Caco-2 (cell line): ENCODE results near the gene GPS1. TPM values are rescaled to one million over a fixed set of nuclear protein-coding genes. Genes with fewer than 3 reads are reported as not detected.
A peak's percentile ranks its signal among the peaks of the same experiment; 100 is the strongest.

Experiments used
- BruUV-seq: library from RNA; stranded (reverse); fragments of 400-500 nt; replicated peaks from 2 replicates; lab custom pipeline; 2021; lab: Mats Ljungman, UMichigan
- CTCF ChIA-PET: fragments of 300-600 bp; sonication (Branson Sonifier 250); formaldehyde crosslinking; loops from one replicate; lab custom pipeline; 2022; ENCODE audit warnings: antibody characterized with exemption; lab: Charles Lee
- POLR2A ChIA-PET: fragments of 300-600 bp; sonication (Branson Sonifier 250); formaldehyde crosslinking; loops from one replicate; lab custom pipeline; 2022; ENCODE audit warnings: antibody characterized with exemption; lab: Charles Lee
- DNase-seq, 2 experiments: peaks; one replicate each; pipeline versions ENCODE4 v3.0.0 to v3.0.0-alpha.2; 2020 to 2022
- H3K27me3 ChIP-seq: replicated peaks from 2 replicates; pipeline ENCODE4 v1.6.0; 2011; ENCODE audit warnings: low read length; ENCODE audit not compliant: control insufficient read depth, insufficient read depth
- H3K36me3 ChIP-seq: 2 replicates; pipeline ENCODE4 v1.5.1; 2011; ENCODE audit warnings: low read length; ENCODE audit not compliant: control insufficient read depth, insufficient read depth
- H3K4me1 ChIP-seq: fragments of 250-450 bp; sonication (Bioruptor Pico); 2 replicates; pipeline ENCODE4 v1.5.1; 2020; ENCODE audit warnings: mild to moderate bottlenecking
- H3K4me3 ChIP-seq: 2 replicates; pipeline ENCODE4 v1.5.1; 2011; ENCODE audit warnings: low read depth, mild to moderate bottlenecking, control low read depth, low read length
- H3K9me3 ChIP-seq: fragments of 250-450 bp; sonication (Bioruptor Pico); 2 replicates; pipeline ENCODE4 v1.5.1; 2020; ENCODE audit warnings: mild to moderate bottlenecking, moderate library complexity
- H3K27ac Mint-ChIP-seq: one replicate; pipeline ENCODE4 v1.8.0; 2022; ENCODE audit warnings: mixed read lengths; ENCODE audit not compliant: unreplicated experiment
- H3K27me3 Mint-ChIP-seq: one replicate; pipeline ENCODE4 v1.8.0; 2022; ENCODE audit warnings: mixed read lengths; ENCODE audit not compliant: insufficient read depth, unreplicated experiment
- H3K36me3 Mint-ChIP-seq: one replicate; pipeline ENCODE4 v1.8.0; 2022; ENCODE audit warnings: mild to moderate bottlenecking, mixed read lengths; ENCODE audit not compliant: insufficient read depth, unreplicated experiment
- H3K4me1 Mint-ChIP-seq: one replicate; pipeline ENCODE4 v1.8.0; 2022; ENCODE audit warnings: low read depth, mixed read lengths; ENCODE audit not compliant: unreplicated experiment
- H3K4me3 Mint-ChIP-seq: one replicate; pipeline ENCODE4 v1.8.0; 2022; ENCODE audit warnings: mild to moderate bottlenecking, moderate library complexity, mixed read lengths; ENCODE audit not compliant: unreplicated experiment
- H3K9me3 Mint-ChIP-seq: one replicate; pipeline ENCODE4 v1.8.0; 2022; ENCODE audit warnings: mixed read lengths; ENCODE audit not compliant: unreplicated experiment
- intact Hi-C: fragments of 100-400 bp; cut with micrococcal nuclease; formaldehyde crosslinking; loops from one replicate; pipeline ENCODE4 v1.10.0; 2022; ENCODE audit not compliant: unreplicated experiment
- total RNA-seq: library from RNA; stranded (reverse); gene quantifications from 2 replicates; pipeline ENCODE4 v1.2.3, GENCODE V29; 2022
- TF ChIP-seq, protein P1 (sequence below), 2 experiments: fragments of 200-600 bp in 1 of 2; IDR thresholded peaks; 1 replicate in 1 of 2; 2 replicates in 1 of 2; pipeline versions ENCODE4 v1.5.1 to v1.8.0; 2011 to 2022; ENCODE audit warnings: antibody characterized with exemption in 1 of 2, control low read depth in 1 of 2, inconsistent platforms in 1 of 2, low read depth in 1 of 2, low read length in 1 of 2, mild to moderate bottlenecking in 1 of 2, moderate library complexity in 1 of 2; ENCODE audit not compliant: insufficient read depth in 1 of 2, severe bottlenecking in 1 of 2, unreplicated experiment in 1 of 2

GPS1 gene
- total RNA-seq, 1 experiment from 2014 or later, result 195 TPM

DNA sequence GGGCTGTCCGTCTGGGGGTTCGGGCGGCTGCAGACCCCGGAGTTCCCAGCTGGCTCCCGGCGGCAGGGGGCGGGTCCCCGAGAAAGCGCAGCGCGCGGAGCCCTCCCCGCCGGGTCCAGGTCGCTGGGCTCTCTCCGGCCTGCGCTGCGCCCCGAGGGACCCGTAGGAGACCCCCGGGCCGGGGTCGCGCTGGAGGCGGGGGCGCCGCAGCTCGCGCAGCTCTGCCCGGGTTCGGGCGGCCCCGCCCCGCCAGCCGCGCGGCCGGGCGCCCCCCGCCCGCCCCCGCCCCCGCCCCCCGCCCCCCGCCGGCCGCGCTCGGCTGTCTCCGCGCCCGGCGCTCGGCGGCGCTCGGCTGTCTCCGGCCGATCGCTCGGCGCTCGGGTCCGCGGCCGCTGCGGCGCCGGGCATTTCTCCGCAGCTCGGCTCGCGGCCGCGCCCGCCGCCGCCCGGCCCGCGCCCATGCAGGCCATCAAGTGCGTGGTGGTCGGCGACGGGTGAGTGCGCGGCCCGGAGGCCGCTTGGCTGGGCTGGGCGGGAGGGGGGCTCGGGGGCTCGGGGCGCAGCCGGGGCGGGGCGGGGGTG lies 20.3 kb upstream of the GPS1 start, which contains the start of gene RAC3:
TSS of gene RAC3 (plus strand) at position 376 of the 582 bp plus-strand sequence. CDS start at position 460, 84 bp downstream.
- TF ChIP-seq, protein P1, sequence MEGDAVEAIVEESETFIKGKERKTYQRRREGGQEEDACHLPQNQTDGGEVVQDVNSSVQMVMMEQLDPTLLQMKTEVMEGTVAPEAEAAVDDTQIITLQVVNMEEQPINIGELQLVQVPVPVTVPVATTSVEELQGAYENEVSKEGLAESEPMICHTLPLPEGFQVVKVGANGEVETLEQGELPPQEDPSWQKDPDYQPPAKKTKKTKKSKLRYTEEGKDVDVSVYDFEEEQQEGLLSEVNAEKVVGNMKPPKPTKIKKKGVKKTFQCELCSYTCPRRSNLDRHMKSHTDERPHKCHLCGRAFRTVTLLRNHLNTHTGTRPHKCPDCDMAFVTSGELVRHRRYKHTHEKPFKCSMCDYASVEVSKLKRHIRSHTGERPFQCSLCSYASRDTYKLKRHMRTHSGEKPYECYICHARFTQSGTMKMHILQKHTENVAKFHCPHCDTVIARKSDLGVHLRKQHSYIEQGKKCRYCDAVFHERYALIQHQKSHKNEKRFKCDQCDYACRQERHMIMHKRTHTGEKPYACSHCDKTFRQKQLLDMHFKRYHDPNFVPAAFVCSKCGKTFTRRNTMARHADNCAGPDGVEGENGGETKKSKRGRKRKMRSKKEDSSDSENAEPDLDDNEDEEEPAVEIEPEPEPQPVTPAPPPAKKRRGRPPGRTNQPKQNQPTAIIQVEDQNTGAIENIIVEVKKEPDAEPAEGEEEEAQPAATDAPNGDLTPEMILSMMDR (IDR thresholded peaks at IDR 0.05; ENCODE audit: insufficient read depth in 1 of 2, low read depth in 1 of 2, low read length in 1 of 2, severe bottlenecking in 1 of 2, unreplicated experiment in 1 of 2), result no peak
- no TSS peak for BruUV-seq
- Histone ChIP-seq H3K9me3 (no peaks in the 10 kb centered on the region), H3K4me1 (peaks cover 20% of the 10 kb centered on the region), H3K27me3 (no peaks in the 10 kb centered on the region), H3K36me3 (peaks cover 2% of the 10 kb centered on the region; the same call in 1 of the 2 replicates), H3K4me3 (peak within 1 kb of the TSS; percentile 64)
- Mint-ChIP-seq H3K9me3 (no peaks in the 10 kb centered on the region), H3K36me3 (peaks cover 34% of the 10 kb centered on the region), H3K27me3 (no peaks in the 10 kb centered on the region), H3K4me1 (peaks cover 11% of the 10 kb centered on the region), H3K4me3 (peak within 1 kb of the TSS; percentile 85), H3K27ac (peak within 1 kb of the TSS; percentile 80)
- POLR2A ChIA-PET, result interaction anchor here (0.6 to 2.2 kb wide), 5 partner anchors 9 to 198 kb away, joined by 4 to 12 read pairs (median 4); partner anchors contain the start of genes CENPX, FASN, LRRC45 and MCRIP1
- CTCF ChIA-PET, result interaction anchor here (0.8 to 2.7 kb wide), 7 partner anchors 10 to 103 kb away, joined by 3 to 36 read pairs (median 7); partner anchors contain the start of genes CENPX and LRRC45
- intact Hi-C loops, result no loop called here
- DNase-seq, result peak in 1 of 2 experiments; percentile 72

DNA sequence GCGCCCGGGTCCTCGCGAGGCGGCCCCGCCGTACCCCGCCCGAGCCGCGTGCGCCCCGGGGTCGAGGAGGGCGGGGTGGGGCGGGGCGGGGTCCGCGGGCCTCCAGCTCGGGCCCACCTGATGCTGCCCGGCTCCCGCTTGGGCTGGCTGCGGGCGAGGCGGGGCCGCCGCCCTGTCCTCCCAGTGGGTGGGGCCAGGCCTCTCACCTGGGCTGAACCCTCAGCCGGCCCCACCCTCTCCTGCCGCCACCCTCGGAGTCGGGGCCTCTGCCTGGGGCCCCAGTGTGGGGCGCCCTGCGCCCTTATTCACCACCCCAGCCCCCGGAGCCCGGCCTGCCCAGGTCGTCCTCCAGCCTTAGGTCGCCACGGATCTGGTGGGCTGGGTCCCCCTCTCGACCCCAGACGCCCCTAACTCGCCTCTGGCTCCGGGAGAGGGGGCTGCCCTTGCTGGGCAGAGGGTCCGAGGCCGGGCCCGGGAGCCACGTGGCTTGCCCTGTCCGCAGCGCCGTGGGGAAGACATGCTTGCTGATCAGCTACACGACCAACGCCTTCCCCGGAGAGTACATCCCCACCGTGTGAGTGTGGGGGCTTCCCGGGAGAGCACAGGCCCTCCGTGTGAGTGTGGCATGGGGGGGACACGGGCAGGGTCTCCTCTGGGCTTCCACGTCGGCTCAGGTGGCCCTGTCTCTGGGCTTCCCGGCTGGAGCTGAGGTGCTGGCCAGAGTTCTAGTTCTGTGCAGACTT lies 19.6 kb upstream of the GPS1 start:
- intact Hi-C loops, result loop anchor here (2.0 kb wide), 1 partner anchor 73 kb away; no protein-coding TSS in a partner anchor
- H3K4me3 Mint-ChIP-seq, result peak overlapping the region; percentile 66
- DNase-seq, result peak; percentile 88 to 91
- H3K27me3 Mint-ChIP-seq, result no peaks in the 10 kb centered on the region
- peaks cover 11% of the 10 kb centered on the region for H3K4me1 Mint-ChIP-seq
- H3K36me3 Mint-ChIP-seq, result peaks cover 35% of the 10 kb centered on the region
- peak overlapping the region; percentile 69 for H3K27ac Mint-ChIP-seq
- H3K4me3 ChIP-seq, result peak overlapping the region; percentile 64
- H3K9me3 ChIP-seq, result no peaks in the 10 kb centered on the region
- no peaks in the 10 kb centered on the region for H3K9me3 Mint-ChIP-seq
- TF ChIP-seq, protein P1 (IDR thresholded peaks at IDR 0.05; ENCODE audit: insufficient read depth in 1 of 2, low read depth in 1 of 2, low read length in 1 of 2, severe bottlenecking in 1 of 2, unreplicated experiment in 1 of 2), result no peak
- BruUV-seq, result TSS peak; percentile 63
- CTCF ChIA-PET, result interaction anchor here (0.8 to 2.7 kb wide), 5 partner anchors 9 to 104 kb away, joined by 3 to 36 read pairs (median 6); partner anchors contain the start of genes CENPX and LRRC45
- H3K27me3 ChIP-seq, result no peaks in the 10 kb centered on the region
- H3K4me1 ChIP-seq, result peaks cover 24% of the 10 kb centered on the region
- H3K36me3 ChIP-seq, result peaks cover 2% of the 10 kb centered on the region; the same call in 1 of the 2 replicates
- POLR2A ChIA-PET, result interaction anchor here (1.9 to 2.2 kb wide), 2 partner anchors 10 to 66 kb away, joined by 8 to 12 read pairs; partner anchors contain the start of genes CENPX, FASN and LRRC45
